ENCODE data around the gene COL7A1. TPM values are rescaled to one million over a fixed set of nuclear protein-coding genes. Genes with fewer than 3 reads are reported as not detected.

Gene COL7A1
- polyA plus RNA-seq, 1 of the 3 experiments (the other 2 are of a cell fraction), result 10.8 TPM

DNA sequence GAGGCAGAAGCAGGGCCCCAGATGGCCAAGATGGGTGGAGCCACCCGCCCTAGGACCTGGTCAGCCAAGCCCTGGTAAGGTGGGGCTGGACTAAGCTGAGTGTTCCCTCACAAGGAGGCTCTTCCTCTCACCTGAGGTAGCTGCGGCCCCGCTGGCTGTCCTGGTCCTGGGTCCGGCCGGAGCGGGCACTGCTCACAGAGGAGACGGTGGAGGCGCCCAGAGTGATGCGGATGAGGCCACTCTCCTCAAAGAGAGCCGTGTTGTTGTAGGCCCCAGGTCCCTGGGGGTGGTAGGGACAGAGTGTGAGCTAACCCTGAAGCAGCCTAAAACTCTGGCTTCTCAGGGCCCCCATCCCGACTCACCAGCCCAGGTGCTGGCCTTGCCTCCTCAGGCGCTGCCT, 47.5 kb upstream of the COL7A1 start:
- 95% methylated on average over 8 of the region's 12 CpGs for WGBS (ENCODE audit: low lambda C conversion rate)
- POLR2A ChIA-PET, result no interaction called here

DNA sequence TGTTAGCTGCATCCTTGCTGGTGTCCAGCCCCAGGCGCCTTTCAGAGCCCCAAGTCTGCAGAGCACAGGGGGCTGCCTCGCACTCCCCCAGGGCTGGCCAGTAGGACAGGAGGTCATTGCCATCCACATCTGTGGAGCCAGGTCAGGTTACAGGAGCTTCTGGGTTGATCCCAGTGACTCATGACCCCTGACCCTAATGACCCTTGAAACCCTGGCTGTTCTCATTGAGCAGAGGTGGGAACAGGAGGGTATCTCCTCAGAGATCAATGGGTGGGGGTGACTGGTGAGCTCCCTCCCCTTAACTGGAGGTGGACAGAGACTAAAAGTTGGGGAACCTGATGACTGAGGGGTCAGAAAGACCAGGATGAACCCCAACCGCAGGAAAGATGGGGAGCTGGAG, 46.3 kb upstream of the COL7A1 start:
- Histone ChIP-seq H3K4me1 (ENCODE audit: control insufficient read depth in 1 of 2, insufficient read depth in 2 of 2, low read depth in 1 of 2, low read length in 1 of 2) (peaks cover 4% of the 10 kb centered on the region in 2 experiments), H3K9me2 (no peaks in the 10 kb centered on the region), H3F3A (replicated peaks; ENCODE audit: insufficient read depth) (no peaks in the 10 kb centered on the region), H3K4me2 (no peak overlapping the region), H3K36me3 (replicated peaks in 1 of 2; ENCODE audit: control insufficient read depth in 1 of 2, insufficient read depth in 2 of 2, low read length in 1 of 2) (peaks cover 2 to 71% of the 10 kb centered on the region in 2 experiments), H3K9me3 (no peaks in the 10 kb centered on the region), H3K27ac (ENCODE audit: low read depth in 2 of 2, low read length in 1 of 2) (no peak overlapping the region), H3K9ac (no peak overlapping the region), H4K20me1 (ENCODE audit: insufficient read depth) (no peaks in the 10 kb centered on the region), H3K79me2 (ENCODE audit: insufficient read depth) (0 out of 2 replicates have a peak, but pooled peaks cover 8% of the 10 kb centered on the region), H2AFZ (ENCODE audit: low read depth) (no peak overlapping the region), H3K27me3 (ENCODE audit: insufficient read depth) (no peaks in the 10 kb centered on the region), H3K4me3 (ENCODE audit: low read depth in 2 of 2, low read length in 1 of 2) (no peak overlapping the region)
- DNase-seq, result no peak
- no peak for TF ChIP-seq JUND (IDR thresholded peaks at IDR 0.05)
- TF ChIP-seq, protein P1, sequence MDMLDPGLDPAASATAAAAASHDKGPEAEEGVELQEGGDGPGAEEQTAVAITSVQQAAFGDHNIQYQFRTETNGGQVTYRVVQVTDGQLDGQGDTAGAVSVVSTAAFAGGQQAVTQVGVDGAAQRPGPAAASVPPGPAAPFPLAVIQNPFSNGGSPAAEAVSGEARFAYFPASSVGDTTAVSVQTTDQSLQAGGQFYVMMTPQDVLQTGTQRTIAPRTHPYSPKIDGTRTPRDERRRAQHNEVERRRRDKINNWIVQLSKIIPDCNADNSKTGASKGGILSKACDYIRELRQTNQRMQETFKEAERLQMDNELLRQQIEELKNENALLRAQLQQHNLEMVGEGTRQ (IDR thresholded peaks at IDR 0.05; ENCODE audit: borderline replicate concordance, low read depth, low read length), result no peak
- TF ChIP-seq RAD21 (IDR thresholded peaks at IDR 0.05; ENCODE audit: low read length), result no peak
- no peak for TF ChIP-seq NRF1 (IDR thresholded peaks at IDR 0.05; ENCODE audit: low read depth, low read length)
- TF ChIP-seq, protein P2, sequence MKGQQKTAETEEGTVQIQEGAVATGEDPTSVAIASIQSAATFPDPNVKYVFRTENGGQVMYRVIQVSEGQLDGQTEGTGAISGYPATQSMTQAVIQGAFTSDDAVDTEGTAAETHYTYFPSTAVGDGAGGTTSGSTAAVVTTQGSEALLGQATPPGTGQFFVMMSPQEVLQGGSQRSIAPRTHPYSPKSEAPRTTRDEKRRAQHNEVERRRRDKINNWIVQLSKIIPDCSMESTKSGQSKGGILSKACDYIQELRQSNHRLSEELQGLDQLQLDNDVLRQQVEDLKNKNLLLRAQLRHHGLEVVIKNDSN (IDR thresholded peaks at IDR 0.05; ENCODE audit: borderline replicate concordance, low read depth), result no peak
- TF ChIP-seq, protein P3, sequence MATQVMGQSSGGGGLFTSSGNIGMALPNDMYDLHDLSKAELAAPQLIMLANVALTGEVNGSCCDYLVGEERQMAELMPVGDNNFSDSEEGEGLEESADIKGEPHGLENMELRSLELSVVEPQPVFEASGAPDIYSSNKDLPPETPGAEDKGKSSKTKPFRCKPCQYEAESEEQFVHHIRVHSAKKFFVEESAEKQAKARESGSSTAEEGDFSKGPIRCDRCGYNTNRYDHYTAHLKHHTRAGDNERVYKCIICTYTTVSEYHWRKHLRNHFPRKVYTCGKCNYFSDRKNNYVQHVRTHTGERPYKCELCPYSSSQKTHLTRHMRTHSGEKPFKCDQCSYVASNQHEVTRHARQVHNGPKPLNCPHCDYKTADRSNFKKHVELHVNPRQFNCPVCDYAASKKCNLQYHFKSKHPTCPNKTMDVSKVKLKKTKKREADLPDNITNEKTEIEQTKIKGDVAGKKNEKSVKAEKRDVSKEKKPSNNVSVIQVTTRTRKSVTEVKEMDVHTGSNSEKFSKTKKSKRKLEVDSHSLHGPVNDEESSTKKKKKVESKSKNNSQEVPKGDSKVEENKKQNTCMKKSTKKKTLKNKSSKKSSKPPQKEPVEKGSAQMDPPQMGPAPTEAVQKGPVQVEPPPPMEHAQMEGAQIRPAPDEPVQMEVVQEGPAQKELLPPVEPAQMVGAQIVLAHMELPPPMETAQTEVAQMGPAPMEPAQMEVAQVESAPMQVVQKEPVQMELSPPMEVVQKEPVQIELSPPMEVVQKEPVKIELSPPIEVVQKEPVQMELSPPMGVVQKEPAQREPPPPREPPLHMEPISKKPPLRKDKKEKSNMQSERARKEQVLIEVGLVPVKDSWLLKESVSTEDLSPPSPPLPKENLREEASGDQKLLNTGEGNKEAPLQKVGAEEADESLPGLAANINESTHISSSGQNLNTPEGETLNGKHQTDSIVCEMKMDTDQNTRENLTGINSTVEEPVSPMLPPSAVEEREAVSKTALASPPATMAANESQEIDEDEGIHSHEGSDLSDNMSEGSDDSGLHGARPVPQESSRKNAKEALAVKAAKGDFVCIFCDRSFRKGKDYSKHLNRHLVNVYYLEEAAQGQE (IDR thresholded peaks at IDR 0.05; ENCODE audit: low read depth, low read length), result no peak
- TF ChIP-seq FOSL2 (IDR thresholded peaks at IDR 0.05; ENCODE audit: borderline replicate concordance, low read depth), result no peak
- TF ChIP-seq POLR2AphosphoS5 (IDR thresholded peaks at IDR 0.05; ENCODE audit: low read depth, low read length), result no peak
- no peak for TF ChIP-seq EZH2phosphoT487 (IDR thresholded peaks at IDR 0.05; ENCODE audit: borderline replicate concordance, low read depth)
- no peak for TF ChIP-seq TEAD4 (IDR thresholded peaks at IDR 0.05; ENCODE audit: borderline replicate concordance, insufficient read depth)
- CTCF ChIA-PET, result interaction anchor here (0.6 kb wide), 1 partner anchor 23 kb away, joined by 3 read pairs; no protein-coding TSS in a partner anchor
- POLR2A ChIA-PET, result no interaction called here
- 100% methylated on average over 3 of the region's 3 CpGs for WGBS (ENCODE audit: low lambda C conversion rate)

More for the DNA sequence above, 47.5 kb upstream of the COL7A1 start:
- no peaks in the 10 kb centered on the region for H3K79me2 ChIP-seq (ENCODE audit: insufficient read depth)
- H3K27me3 ChIP-seq (ENCODE audit: insufficient read depth), result no peaks in the 10 kb centered on the region
- H2AFZ ChIP-seq (ENCODE audit: low read depth), result no peak overlapping the region
- TF ChIP-seq FOXJ3 (CRISPR knock-in tag; IDR thresholded peaks at IDR 0.05), result no peak
- no peak for TF ChIP-seq RCOR1 (IDR thresholded peaks at IDR 0.05; ENCODE audit: low read length)
- TF ChIP-seq EP300 (IDR thresholded peaks at IDR 0.05; ENCODE audit: borderline replicate concordance in 1 of 2, low read depth in 1 of 2, low read length in 1 of 2), result no peak
- TF ChIP-seq JUND (IDR thresholded peaks at IDR 0.05), result no peak
- TF ChIP-seq MXI1 (IDR thresholded peaks at IDR 0.05; ENCODE audit: low read depth, low read length), result no peak
- TF ChIP-seq, protein P1 (IDR thresholded peaks at IDR 0.05; ENCODE audit: borderline replicate concordance, low read depth, low read length), result no peak
- TF ChIP-seq, protein P4, sequence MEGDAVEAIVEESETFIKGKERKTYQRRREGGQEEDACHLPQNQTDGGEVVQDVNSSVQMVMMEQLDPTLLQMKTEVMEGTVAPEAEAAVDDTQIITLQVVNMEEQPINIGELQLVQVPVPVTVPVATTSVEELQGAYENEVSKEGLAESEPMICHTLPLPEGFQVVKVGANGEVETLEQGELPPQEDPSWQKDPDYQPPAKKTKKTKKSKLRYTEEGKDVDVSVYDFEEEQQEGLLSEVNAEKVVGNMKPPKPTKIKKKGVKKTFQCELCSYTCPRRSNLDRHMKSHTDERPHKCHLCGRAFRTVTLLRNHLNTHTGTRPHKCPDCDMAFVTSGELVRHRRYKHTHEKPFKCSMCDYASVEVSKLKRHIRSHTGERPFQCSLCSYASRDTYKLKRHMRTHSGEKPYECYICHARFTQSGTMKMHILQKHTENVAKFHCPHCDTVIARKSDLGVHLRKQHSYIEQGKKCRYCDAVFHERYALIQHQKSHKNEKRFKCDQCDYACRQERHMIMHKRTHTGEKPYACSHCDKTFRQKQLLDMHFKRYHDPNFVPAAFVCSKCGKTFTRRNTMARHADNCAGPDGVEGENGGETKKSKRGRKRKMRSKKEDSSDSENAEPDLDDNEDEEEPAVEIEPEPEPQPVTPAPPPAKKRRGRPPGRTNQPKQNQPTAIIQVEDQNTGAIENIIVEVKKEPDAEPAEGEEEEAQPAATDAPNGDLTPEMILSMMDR (IDR thresholded peaks at IDR 0.05), result no peak
- H3K4me3 ChIP-seq (ENCODE audit: low read depth in 2 of 2, low read length in 1 of 2), result no peak overlapping the region
- no peak for DNase-seq
- peaks cover 2 to 77% of the 10 kb centered on the region in 2 experiments for H3K36me3 ChIP-seq (replicated peaks in 1 of 2; ENCODE audit: control insufficient read depth in 1 of 2, insufficient read depth in 2 of 2, low read length in 1 of 2)
- H3K9me2 ChIP-seq, result no peaks in the 10 kb centered on the region
- no peaks in the 10 kb centered on the region for H4K20me1 ChIP-seq (ENCODE audit: insufficient read depth)
- no peaks in the 10 kb centered on the region for H3F3A ChIP-seq (replicated peaks; ENCODE audit: insufficient read depth)
- no peak overlapping the region for H3K27ac ChIP-seq (ENCODE audit: low read depth in 2 of 2, low read length in 1 of 2)
- H3K4me1 ChIP-seq (ENCODE audit: control insufficient read depth in 1 of 2, insufficient read depth in 2 of 2, low read depth in 1 of 2, low read length in 1 of 2), result no peaks in the 10 kb centered on the region; a peak in 1 of 4 replicates
- no peak overlapping the region for H3K9ac ChIP-seq
- no peak overlapping the region for H3K4me2 ChIP-seq
- no peaks in the 10 kb centered on the region for H3K9me3 ChIP-seq
- CTCF ChIA-PET, result no interaction called here

Data from SK-N-SH (cell line).